IgD-negative memory B cell (primary cell): Measurements from ENCODE around the gene SMYD4. TPM values are rescaled to one million over a fixed set of nuclear protein-coding genes. Genes with fewer than 3 reads are reported as not detected.
"Not testable (repeated sequence)": the region's sequence is repeated elsewhere in the genome, so short reads cannot be mapped to it uniquely, and the experiment has no call there.

Experiments used
- H3K27ac Mint-ChIP-seq, 3 donors: one replicate each; pipeline ENCODE4 v1.8.0; 2020 to 2022; ENCODE audit warnings: mild to moderate bottlenecking in 3 of 3, mixed read lengths in 3 of 3, moderate library complexity in 1 of 3
- H3K27me3 Mint-ChIP-seq: one replicate; pipeline ENCODE4 v1.8.0; 2021; ENCODE audit warnings: mixed read lengths
- H3K36me3 Mint-ChIP-seq: one replicate; pipeline ENCODE4 v1.8.0; 2020; ENCODE audit warnings: mild to moderate bottlenecking, mixed read lengths
- H3K4me1 Mint-ChIP-seq, 3 donors: one replicate each; pipeline ENCODE4 v1.8.0; 2020 to 2022; ENCODE audit warnings: mixed read lengths in 3 of 3, mild to moderate bottlenecking in 1 of 3
- H3K4me3 Mint-ChIP-seq, 4 donors: one replicate each; pipeline ENCODE4 v1.8.0; 2020 to 2022; ENCODE audit warnings: mild to moderate bottlenecking in 4 of 4, mixed read lengths in 4 of 4, moderate library complexity in 3 of 4
- H3K9me3 Mint-ChIP-seq, 3 donors: one replicate each; pipeline ENCODE4 v1.8.0; 2020 to 2021; ENCODE audit warnings: mixed read lengths in 3 of 3, mild to moderate bottlenecking in 1 of 3
- polyA plus RNA-seq: library from polyadenylated mRNA; unstranded; fragments of 300-500 nt; fragmentation: Illumina TruSeq; gene quantifications from one replicate; pipeline ENCODE4 v1.2.3, GENCODE V29; 2021

The SMYD4 gene
- polyA plus RNA-seq, 1 donor from 2014 or later, result 12.7 TPM

GRCh38 chr17:1853698-1854097 lies 24.0 kb upstream of the SMYD4 start:
- Mint-ChIP-seq H3K4me1 (peaks cover 3 to 5% (median 4%) of the 10 kb centered on the region in 3 donors), H3K9me3 (no peaks in the 10 kb centered on the region), H3K36me3 (peaks cover 5% of the 10 kb centered on the region), H3K27me3 (no peaks in the 10 kb centered on the region), H3K4me3 (no peak overlapping the region), H3K27ac (no peak overlapping the region)

- Mint-ChIP-seq H3K4me3 (no peak overlapping the region), H3K36me3 (peaks cover 5% of the 10 kb centered on the region), H3K4me1 (peaks cover 4 to 7% (median 5%) of the 10 kb centered on the region in 3 donors), H3K27ac (peak overlapping the region in 2 of 3 donors; percentile 39 to 53), H3K9me3 (no peaks in the 10 kb centered on the region), H3K27me3 (no peaks in the 10 kb centered on the region)
These were observed 22.6 kb upstream of the SMYD4 start for GRCh38 chr17:1852327-1852726.

- Mint-ChIP-seq H3K9me3 (no peaks in the 10 kb centered on the region), H3K4me1 (peaks cover 4 to 5% (median 5%) of the 10 kb centered on the region in 3 donors), H3K27ac (peak overlapping the region in 1 of 3 donors; percentile 44), H3K27me3 (no peaks in the 10 kb centered on the region), H3K4me3 (no peak overlapping the region), H3K36me3 (peaks cover 4% of the 10 kb centered on the region)
These were observed 17.5 kb upstream of the SMYD4 start for GRCh38 chr17:1847191-1847590.

DNA sequence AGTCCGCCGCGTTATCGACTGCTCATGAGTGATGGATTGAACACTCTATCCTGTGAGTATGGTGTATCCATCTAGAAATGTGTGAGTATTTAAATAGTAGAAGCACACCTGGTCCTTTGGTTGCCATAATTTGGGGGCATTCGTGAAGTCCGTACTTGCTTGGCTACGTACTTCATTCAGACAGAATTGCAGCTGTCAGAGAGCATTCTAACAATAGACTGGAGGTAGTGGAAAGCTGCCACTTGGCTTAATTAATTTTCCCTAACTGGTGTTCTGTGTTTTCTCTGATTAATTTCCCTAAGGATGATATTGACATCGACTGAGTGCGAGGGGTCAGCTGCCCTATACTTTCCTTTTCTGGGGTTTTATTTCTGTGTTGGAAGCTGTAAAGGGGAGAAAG lies 14.2 kb upstream of the SMYD4 start:
- Mint-ChIP-seq H3K4me1 (peaks cover 0 to 8% (median 7%) of the 10 kb centered on the region in 3 donors), H3K9me3 (no peaks in the 10 kb centered on the region), H3K36me3 (peaks cover 4% of the 10 kb centered on the region), H3K4me3 (no peak overlapping the region), H3K27me3 (no peaks in the 10 kb centered on the region), H3K27ac (no peak overlapping the region)

DNA sequence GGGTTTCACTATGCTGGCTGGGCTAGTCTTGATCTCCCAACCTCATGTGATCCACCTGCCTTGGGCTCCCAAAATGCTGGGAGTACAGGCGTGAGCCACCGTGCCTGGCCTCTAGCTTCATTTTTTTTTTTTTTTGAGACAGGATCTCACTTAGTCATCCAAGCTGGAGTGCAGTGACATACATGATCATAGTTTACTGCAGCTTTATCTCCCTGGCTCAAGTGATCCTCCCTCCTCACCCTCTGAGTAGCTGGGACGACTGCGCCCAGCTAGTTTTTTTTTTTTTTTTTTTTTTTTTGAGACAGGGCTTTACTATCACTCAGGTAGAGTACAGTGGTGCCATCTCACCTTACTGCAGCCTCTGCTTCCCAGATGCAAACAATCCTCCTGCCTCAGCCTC lies 9.8 kb upstream of the SMYD4 start:
- Mint-ChIP-seq H3K4me1 (peaks cover 8 to 20% (median 15%) of the 10 kb centered on the region in 3 donors), H3K27ac (no peak overlapping the region), H3K36me3 (peaks cover 6% of the 10 kb centered on the region), H3K27me3 (no peaks in the 10 kb centered on the region), H3K4me3 (no peak overlapping the region), H3K9me3 (no peaks in the 10 kb centered on the region)

GRCh38 chr17:1834380-1835149 lies 4.9 kb upstream of the SMYD4 start:
- H3K9me3 Mint-ChIP-seq, result no peaks in the 10 kb centered on the region
- H3K4me1 Mint-ChIP-seq, result peaks cover 22 to 36% (median 28%) of the 10 kb centered on the region in 3 donors
- peak overlapping the region in 3 of 4 donors; percentile 37 to 73 (median 66) for H3K4me3 Mint-ChIP-seq
- peak overlapping the region; percentile 68 to 87 (median 70) for H3K27ac Mint-ChIP-seq
- no peaks in the 10 kb centered on the region for H3K27me3 Mint-ChIP-seq
- H3K36me3 Mint-ChIP-seq, result peaks cover 7% of the 10 kb centered on the region

DNA sequence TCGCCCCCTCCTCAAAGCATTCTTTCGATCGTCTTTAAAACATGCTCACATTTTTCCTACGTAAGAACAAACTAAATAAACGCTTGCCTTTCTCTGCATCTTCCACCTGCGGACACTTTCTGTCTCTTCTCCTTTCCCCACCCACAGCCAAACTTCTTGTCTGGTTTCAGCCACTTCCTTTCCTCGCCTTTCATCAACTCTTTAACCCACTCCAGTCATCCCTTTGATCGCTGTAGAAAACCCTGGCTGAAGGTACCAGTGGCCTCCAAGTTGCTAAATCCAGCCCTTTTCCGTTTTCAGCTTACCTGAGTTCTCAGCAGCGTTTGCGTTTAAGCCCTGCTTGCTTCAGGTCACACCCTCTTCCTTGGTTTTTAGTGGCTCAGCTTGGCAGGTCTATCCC lies 586 bp upstream of the SMYD4 start:
- H3K4me1 Mint-ChIP-seq, result peaks cover 27 to 37% (median 35%) of the 10 kb centered on the region in 3 donors
- no peaks in the 10 kb centered on the region for H3K9me3 Mint-ChIP-seq
- peaks cover 5% of the 10 kb centered on the region for H3K36me3 Mint-ChIP-seq
- peak overlapping the region; percentile 85 to 95 (median 92) for H3K27ac Mint-ChIP-seq
- no peaks in the 10 kb centered on the region for H3K27me3 Mint-ChIP-seq
- H3K4me3 Mint-ChIP-seq, result peak overlapping the region; percentile 91 to 97 (median 96)

DNA sequence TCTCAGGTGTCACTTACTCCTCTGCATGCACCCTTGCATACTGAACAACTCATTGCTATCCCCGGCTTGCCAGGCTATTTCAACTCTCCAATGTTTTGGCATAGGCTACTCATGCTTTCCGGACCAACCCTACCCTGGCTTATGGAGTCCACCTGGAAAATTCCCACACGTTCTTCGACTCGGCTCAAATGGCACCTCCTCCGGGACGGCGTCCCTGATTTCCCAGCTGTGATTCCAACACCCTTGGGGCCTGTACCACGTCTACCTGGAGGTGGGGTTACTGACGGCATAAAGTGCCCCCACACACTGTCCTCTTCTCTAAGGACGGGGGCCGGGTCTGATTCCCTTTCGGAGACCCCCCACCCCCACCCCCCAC lies 498 bp downstream of the SMYD4 start:
- Mint-ChIP-seq H3K36me3 (peaks cover 5% of the 10 kb centered on the region), H3K9me3 (no peaks in the 10 kb centered on the region), H3K27me3 (no peaks in the 10 kb centered on the region), H3K4me1 (peaks cover 21 to 34% (median 30%) of the 10 kb centered on the region in 3 donors), H3K4me3 (peak overlapping the region; percentile 91 to 97 (median 96)), H3K27ac (peak overlapping the region; percentile 39 to 95 (median 85))

GRCh38 chr17:1820528-1821252 lies 9.0 kb downstream of the SMYD4 start:
- Mint-ChIP-seq H3K4me3 (peak overlapping the region in 3 of 4 donors; percentile 3 to 75 (median 6)), H3K36me3 (peaks cover 14% of the 10 kb centered on the region), H3K27ac (peak overlapping the region in 2 of 3 donors; percentile 6 to 93), H3K27me3 (no peaks in the 10 kb centered on the region), H3K4me1 (peaks cover 19 to 24% (median 19%) of the 10 kb centered on the region in 3 donors), H3K9me3 (no peaks in the 10 kb centered on the region)

DNA sequence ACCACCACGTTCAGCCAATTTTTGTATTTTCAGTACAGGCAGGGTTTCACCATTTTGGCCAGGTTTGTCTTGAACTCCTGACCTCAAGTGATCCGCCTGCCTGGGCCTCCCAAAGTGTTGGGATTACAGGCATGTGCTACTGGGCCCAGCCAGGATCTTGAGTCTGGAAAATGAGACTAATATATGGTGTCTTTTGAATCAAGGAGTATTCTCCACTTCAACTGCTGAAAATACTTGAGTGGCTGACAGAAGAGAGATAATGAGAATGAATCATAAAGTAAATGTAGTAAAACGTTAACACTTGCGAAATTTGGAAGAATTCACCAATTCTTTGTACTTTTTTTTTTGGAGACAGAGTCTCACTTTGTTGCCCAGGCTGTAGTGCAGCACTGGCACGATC lies 16.6 kb downstream of the SMYD4 start:
- H3K9me3 Mint-ChIP-seq, result no peaks in the 10 kb centered on the region
- peaks cover 8% of the 10 kb centered on the region for H3K36me3 Mint-ChIP-seq

GRCh38 chr17:1810450-1811103 lies 19.1 kb downstream of the SMYD4 start:
- no peak overlapping the region for H3K27ac Mint-ChIP-seq
- H3K4me1 Mint-ChIP-seq, result no peaks in the 10 kb centered on the region
- H3K36me3 Mint-ChIP-seq, result peaks cover 4% of the 10 kb centered on the region
- H3K4me3 Mint-ChIP-seq, result no peak overlapping the region
- H3K27me3 Mint-ChIP-seq, result no peaks in the 10 kb centered on the region
- no peaks in the 10 kb centered on the region for H3K9me3 Mint-ChIP-seq

More for the DNA sequence above, 16.6 kb downstream of the SMYD4 start:
- no peaks in the 10 kb centered on the region for H3K27me3 Mint-ChIP-seq
- peaks cover 0 to 4% (median 2%) of the 10 kb centered on the region in 3 donors for H3K4me1 Mint-ChIP-seq
- no peak overlapping the region for H3K4me3 Mint-ChIP-seq
- peak overlapping the region in 1 of 3 donors; percentile 77 for H3K27ac Mint-ChIP-seq

DNA sequence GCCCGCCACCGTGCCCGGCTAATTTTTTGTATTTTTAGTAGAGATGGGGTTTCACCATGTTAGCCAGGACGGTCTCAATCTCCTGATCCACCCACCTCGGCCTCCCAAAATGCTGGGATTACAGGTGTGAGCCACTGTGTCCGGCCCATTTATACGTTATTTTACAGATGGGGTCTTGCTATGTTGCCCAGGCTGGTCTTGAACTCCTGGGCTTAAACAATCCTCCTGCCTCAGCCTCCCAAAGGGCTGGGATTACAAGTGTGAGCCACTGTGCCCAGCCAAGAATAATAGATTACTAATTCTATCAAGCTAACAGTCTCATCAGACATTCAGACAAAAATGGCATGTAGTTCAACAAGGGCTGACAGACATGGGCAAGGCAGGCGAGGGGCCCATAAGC lies 19.9 kb downstream of the SMYD4 start:
- not testable (repeated sequence) for H3K4me1 Mint-ChIP-seq, H3K36me3 Mint-ChIP-seq, H3K4me3 Mint-ChIP-seq, H3K9me3 Mint-ChIP-seq, H3K27ac Mint-ChIP-seq, H3K27me3 Mint-ChIP-seq

DNA sequence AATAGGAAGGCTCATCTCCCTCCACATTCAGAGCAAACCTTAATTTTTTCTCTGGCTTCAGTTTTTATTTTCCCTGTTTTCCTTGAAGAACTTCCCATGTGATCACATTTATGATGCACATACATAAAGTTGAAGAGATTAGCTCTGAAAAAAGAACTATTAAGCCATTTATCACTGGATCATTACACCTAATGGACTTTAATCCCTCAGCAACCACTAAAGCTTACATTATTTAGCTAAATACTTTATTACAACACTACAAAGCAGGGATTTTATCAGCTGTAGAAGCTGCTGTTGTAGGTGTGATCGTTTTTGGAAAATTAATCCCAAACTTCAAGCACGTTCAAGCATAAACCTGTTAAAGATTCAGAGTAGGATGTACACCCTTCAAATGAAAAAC lies 21.1 kb downstream of the SMYD4 start:
- Mint-ChIP-seq H3K27me3 (no peaks in the 10 kb centered on the region), H3K4me1 (no peaks in the 10 kb centered on the region), H3K36me3 (peaks cover 4% of the 10 kb centered on the region), H3K27ac (no peak overlapping the region), H3K4me3 (no peak overlapping the region), H3K9me3 (no peaks in the 10 kb centered on the region)

DNA sequence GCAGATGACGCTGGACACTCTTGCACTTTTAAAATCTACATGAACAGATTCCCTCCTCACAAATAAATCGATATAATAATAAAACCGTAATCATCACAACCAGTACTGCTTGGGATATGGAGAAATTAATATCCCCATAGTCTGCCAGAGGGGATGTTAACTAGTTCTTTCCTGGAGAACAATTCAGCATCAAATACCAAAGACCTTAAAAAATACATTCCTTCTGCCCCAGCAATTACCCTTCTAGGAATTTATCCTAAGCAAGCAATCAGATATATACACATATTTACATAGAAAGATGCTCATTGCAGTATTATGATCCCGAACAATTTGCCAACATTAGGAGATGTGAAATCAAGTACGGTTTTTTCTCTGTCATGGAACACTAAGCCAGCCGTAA lies 21.8 kb downstream of the SMYD4 start:
- Mint-ChIP-seq H3K27me3 (no peaks in the 10 kb centered on the region), H3K36me3 (peaks cover 3% of the 10 kb centered on the region), H3K4me1 (no peaks in the 10 kb centered on the region), H3K4me3 (no peak overlapping the region), H3K27ac (no peak overlapping the region), H3K9me3 (no peaks in the 10 kb centered on the region)

- Mint-ChIP-seq H3K27ac (no peak overlapping the region), H3K9me3 (no peaks in the 10 kb centered on the region), H3K36me3 (peaks cover 1% of the 10 kb centered on the region), H3K27me3 (no peaks in the 10 kb centered on the region), H3K4me3 (no peak overlapping the region), H3K4me1 (no peaks in the 10 kb centered on the region)
These were observed 26.4 kb downstream of the SMYD4 start for GRCh38 chr17:1803280-1803679.
